K562 (cell line): ENCODE data around the gene POGZ. TPM values are rescaled to one million over a fixed set of nuclear protein-coding genes. Genes with fewer than 3 reads are reported as not detected.

Experiments used
- BCL6 ChIP-seq: fragments of 250-450 bp; sonication (Bioruptor Pico); IDR thresholded peaks from 2 replicates; pipeline ENCODE4 v1.4.0; 2020
- KAT8 ChIP-seq: fragments of 450-650 bp; IDR thresholded peaks from 2 replicates; pipeline ENCODE4 v1.6.1; 2016; ENCODE audit warnings: low read depth, mild to moderate bottlenecking
- ZNF444 ChIP-seq: fragments of 250-450 bp; sonication (Bioruptor Pico); IDR thresholded peaks from 2 replicates; pipeline ENCODE4 v1.4.0; 2020; ENCODE audit warnings: mild to moderate bottlenecking, moderate library complexity
- polyA plus RNA-seq, 8 experiments: library from polyadenylated mRNA; depleted of rRNA in 4 of 8; stranded (reverse) in 5 of 8; unstranded in 3 of 8; fragments of >200 nt; fragmentation: Nextera tagmentation in 2 of 8; fragmentation: Illumina TruSeq in 1 of 8; extraction: Ambion mirVana in 2 of 8; extraction: Trizol in 1 of 8; gene quantifications; 2 replicates each; pipeline versions ENCODE4 v1.2.1 to v1.2.3, GENCODE V29; 2011 to 2014; ENCODE audit warnings: inconsistent platforms in 1 of 8, missing spikeins in 1 of 8
- total RNA-seq, 7 experiments: library from RNA; depleted of rRNA in 6 of 7; stranded (reverse); fragments of >200 nt in 6 of 7; fragmentation: Illumina TruSeq in 2 of 7; extraction: Trizol in 2 of 7; gene quantifications; 2 replicates each; pipeline versions ENCODE4 v1.2.1 to v1.2.3, GENCODE V29; 2011 to 2021; ENCODE audit warnings: low replicate concordance in 1 of 7
- TF ChIP-seq, protein P1 (sequence below): fragments of 450-650 bp; IDR thresholded peaks from 2 replicates; pipeline ENCODE4 v1.6.1; 2016; ENCODE audit warnings: mild to moderate bottlenecking, moderate library complexity
- TF ChIP-seq, protein P2 (sequence below), 2 experiments: fragments of 450-650 bp in 1 of 2; sonication (generic) in 1 of 2; formaldehyde crosslinking in 1 of 2; IDR thresholded peaks; 2 replicates each; pipeline versions ENCODE4 v1.7.1 to v1.9.0; 2016 to 2022; ENCODE audit warnings: inconsistent platforms in 1 of 2, mild to moderate bottlenecking in 1 of 2, missing genetic modification reagents in 1 of 2

The POGZ gene
- total and polyA plus RNA-seq, 9 of the 15 experiments (the other 6 are each of a cell fraction or from before 2014, with no cell fraction given): 9.4 to 40.6 (median 21.6) TPM

DNA sequence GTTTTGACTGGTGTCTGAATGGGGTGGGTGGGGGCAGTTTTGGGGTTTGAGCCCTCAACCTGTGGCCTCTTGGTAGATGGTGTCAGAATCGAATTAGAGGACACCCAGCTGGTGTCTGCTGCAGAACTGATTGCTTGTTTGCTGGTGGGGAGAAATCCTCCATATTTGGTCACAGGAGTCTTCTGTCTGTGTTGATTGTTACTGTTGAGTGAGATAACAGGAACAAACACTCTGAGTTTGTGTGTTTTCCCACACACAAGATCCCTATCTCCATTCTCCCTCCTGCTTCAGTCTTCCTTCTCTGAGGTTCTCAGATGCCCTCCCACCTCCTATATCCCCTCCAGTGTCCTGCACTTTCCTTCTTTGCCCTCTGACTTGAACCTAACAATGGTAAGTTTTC lies 32.8 kb upstream of the POGZ start (continued):
- TF ChIP-seq, protein P1, sequence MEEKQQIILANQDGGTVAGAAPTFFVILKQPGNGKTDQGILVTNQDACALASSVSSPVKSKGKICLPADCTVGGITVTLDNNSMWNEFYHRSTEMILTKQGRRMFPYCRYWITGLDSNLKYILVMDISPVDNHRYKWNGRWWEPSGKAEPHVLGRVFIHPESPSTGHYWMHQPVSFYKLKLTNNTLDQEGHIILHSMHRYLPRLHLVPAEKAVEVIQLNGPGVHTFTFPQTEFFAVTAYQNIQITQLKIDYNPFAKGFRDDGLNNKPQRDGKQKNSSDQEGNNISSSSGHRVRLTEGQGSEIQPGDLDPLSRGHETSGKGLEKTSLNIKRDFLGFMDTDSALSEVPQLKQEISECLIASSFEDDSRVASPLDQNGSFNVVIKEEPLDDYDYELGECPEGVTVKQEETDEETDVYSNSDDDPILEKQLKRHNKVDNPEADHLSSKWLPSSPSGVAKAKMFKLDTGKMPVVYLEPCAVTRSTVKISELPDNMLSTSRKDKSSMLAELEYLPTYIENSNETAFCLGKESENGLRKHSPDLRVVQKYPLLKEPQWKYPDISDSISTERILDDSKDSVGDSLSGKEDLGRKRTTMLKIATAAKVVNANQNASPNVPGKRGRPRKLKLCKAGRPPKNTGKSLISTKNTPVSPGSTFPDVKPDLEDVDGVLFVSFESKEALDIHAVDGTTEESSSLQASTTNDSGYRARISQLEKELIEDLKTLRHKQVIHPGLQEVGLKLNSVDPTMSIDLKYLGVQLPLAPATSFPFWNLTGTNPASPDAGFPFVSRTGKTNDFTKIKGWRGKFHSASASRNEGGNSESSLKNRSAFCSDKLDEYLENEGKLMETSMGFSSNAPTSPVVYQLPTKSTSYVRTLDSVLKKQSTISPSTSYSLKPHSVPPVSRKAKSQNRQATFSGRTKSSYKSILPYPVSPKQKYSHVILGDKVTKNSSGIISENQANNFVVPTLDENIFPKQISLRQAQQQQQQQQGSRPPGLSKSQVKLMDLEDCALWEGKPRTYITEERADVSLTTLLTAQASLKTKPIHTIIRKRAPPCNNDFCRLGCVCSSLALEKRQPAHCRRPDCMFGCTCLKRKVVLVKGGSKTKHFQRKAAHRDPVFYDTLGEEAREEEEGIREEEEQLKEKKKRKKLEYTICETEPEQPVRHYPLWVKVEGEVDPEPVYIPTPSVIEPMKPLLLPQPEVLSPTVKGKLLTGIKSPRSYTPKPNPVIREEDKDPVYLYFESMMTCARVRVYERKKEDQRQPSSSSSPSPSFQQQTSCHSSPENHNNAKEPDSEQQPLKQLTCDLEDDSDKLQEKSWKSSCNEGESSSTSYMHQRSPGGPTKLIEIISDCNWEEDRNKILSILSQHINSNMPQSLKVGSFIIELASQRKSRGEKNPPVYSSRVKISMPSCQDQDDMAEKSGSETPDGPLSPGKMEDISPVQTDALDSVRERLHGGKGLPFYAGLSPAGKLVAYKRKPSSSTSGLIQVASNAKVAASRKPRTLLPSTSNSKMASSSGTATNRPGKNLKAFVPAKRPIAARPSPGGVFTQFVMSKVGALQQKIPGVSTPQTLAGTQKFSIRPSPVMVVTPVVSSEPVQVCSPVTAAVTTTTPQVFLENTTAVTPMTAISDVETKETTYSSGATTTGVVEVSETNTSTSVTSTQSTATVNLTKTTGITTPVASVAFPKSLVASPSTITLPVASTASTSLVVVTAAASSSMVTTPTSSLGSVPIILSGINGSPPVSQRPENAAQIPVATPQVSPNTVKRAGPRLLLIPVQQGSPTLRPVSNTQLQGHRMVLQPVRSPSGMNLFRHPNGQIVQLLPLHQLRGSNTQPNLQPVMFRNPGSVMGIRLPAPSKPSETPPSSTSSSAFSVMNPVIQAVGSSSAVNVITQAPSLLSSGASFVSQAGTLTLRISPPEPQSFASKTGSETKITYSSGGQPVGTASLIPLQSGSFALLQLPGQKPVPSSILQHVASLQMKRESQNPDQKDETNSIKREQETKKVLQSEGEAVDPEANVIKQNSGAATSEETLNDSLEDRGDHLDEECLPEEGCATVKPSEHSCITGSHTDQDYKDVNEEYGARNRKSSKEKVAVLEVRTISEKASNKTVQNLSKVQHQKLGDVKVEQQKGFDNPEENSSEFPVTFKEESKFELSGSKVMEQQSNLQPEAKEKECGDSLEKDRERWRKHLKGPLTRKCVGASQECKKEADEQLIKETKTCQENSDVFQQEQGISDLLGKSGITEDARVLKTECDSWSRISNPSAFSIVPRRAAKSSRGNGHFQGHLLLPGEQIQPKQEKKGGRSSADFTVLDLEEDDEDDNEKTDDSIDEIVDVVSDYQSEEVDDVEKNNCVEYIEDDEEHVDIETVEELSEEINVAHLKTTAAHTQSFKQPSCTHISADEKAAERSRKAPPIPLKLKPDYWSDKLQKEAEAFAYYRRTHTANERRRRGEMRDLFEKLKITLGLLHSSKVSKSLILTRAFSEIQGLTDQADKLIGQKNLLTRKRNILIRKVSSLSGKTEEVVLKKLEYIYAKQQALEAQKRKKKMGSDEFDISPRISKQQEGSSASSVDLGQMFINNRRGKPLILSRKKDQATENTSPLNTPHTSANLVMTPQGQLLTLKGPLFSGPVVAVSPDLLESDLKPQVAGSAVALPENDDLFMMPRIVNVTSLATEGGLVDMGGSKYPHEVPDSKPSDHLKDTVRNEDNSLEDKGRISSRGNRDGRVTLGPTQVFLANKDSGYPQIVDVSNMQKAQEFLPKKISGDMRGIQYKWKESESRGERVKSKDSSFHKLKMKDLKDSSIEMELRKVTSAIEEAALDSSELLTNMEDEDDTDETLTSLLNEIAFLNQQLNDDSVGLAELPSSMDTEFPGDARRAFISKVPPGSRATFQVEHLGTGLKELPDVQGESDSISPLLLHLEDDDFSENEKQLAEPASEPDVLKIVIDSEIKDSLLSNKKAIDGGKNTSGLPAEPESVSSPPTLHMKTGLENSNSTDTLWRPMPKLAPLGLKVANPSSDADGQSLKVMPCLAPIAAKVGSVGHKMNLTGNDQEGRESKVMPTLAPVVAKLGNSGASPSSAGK: no peak
- TF ChIP-seq ZNF444 (CRISPR knock-in tag) (no peak), KAT8 (no peak), BCL6 (no peak)
- TF ChIP-seq, protein P2, sequence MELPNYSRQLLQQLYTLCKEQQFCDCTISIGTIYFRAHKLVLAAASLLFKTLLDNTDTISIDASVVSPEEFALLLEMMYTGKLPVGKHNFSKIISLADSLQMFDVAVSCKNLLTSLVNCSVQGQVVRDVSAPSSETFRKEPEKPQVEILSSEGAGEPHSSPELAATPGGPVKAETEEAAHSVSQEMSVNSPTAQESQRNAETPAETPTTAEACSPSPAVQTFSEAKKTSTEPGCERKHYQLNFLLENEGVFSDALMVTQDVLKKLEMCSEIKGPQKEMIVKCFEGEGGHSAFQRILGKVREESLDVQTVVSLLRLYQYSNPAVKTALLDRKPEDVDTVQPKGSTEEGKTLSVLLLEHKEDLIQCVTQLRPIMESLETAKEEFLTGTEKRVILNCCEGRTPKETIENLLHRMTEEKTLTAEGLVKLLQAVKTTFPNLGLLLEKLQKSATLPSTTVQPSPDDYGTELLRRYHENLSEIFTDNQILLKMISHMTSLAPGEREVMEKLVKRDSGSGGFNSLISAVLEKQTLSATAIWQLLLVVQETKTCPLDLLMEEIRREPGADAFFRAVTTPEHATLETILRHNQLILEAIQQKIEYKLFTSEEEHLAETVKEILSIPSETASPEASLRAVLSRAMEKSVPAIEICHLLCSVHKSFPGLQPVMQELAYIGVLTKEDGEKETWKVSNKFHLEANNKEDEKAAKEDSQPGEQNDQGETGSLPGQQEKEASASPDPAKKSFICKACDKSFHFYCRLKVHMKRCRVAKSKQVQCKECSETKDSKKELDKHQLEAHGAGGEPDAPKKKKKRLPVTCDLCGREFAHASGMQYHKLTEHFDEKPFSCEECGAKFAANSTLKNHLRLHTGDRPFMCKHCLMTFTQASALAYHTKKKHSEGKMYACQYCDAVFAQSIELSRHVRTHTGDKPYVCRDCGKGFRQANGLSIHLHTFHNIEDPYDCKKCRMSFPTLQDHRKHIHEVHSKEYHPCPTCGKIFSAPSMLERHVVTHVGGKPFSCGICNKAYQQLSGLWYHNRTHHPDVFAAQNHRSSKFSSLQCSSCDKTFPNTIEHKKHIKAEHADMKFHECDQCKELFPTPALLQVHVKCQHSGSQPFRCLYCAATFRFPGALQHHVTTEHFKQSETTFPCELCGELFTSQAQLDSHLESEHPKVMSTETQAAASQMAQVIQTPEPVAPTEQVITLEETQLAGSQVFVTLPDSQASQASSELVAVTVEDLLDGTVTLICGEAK (IDR thresholded peaks at IDR 0.05): no peak
- TF ChIP-seq, protein P2 (CRISPR knock-in tag; IDR thresholded peaks at IDR 0.05): no peak
